Testis (tissue), 2 donors: ENCODE measurements around the gene HAAO.

ENCODE experiments used
- POLR2A ChIP-seq: fragments of 450-650 bp; IDR thresholded peaks from one replicate; pipeline ENCODE4 v1.6.1; 2017; ENCODE audit warnings: antibody characterized with exemption, mild to moderate bottlenecking, moderate library complexity
- TF ChIP-seq, protein P1 (sequence below), 3 experiments: fragments of 450-650 bp in 2 of 3; fragments of 200-600 bp in 1 of 3; sonication (generic) in 1 of 3; IDR thresholded peaks; one replicate each; pipeline ENCODE4 v1.5.1; 2016 to 2019; ENCODE audit warnings: antibody characterized with exemption in 3 of 3, mild to moderate bottlenecking in 2 of 3, moderate library complexity in 1 of 3

DNA sequence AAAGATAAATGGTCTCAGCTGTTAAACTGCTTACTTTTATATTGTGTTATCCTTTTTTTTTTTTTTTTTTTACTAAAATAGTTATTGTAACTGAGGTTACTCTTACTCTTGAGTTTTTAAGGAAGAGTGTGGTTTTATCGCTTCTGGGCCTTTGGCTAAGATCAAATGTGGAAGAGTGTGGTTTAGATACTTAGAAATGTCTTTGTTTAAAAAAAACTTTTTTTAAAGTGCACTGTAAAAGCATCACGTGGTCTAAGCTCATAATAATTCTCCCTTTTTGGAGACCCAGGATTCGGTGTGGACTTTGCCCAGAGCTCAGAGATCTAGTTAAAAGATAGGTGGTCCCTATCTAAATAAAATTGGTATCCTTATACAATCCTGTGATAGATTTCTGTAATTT, 16.6 kb downstream of the HAAO start:
- TF ChIP-seq, protein P1, sequence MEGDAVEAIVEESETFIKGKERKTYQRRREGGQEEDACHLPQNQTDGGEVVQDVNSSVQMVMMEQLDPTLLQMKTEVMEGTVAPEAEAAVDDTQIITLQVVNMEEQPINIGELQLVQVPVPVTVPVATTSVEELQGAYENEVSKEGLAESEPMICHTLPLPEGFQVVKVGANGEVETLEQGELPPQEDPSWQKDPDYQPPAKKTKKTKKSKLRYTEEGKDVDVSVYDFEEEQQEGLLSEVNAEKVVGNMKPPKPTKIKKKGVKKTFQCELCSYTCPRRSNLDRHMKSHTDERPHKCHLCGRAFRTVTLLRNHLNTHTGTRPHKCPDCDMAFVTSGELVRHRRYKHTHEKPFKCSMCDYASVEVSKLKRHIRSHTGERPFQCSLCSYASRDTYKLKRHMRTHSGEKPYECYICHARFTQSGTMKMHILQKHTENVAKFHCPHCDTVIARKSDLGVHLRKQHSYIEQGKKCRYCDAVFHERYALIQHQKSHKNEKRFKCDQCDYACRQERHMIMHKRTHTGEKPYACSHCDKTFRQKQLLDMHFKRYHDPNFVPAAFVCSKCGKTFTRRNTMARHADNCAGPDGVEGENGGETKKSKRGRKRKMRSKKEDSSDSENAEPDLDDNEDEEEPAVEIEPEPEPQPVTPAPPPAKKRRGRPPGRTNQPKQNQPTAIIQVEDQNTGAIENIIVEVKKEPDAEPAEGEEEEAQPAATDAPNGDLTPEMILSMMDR (IDR thresholded peaks at IDR 0.05), result no peak
- no peak for TF ChIP-seq POLR2A
